Activated B cell treated with CpG ODN at 0.5 μM for 24 hours (primary cell): ENCODE results near the gene HHLA2. TPM values are rescaled to one million over a fixed set of nuclear protein-coding genes. Genes with fewer than 3 reads are reported as not detected.
A peak's percentile ranks its signal among the peaks of the same experiment; 100 is the strongest.

Source experiments
- ATAC-seq: fragments of 200-7000 bp; cut with Tn5 transposase; one replicate; pipeline ENCODE4 v1.10.0; 2021; ENCODE audit warnings: low read depth, mild to moderate bottlenecking, moderate library complexity
- CTCF ChIA-PET: fragments of 350-600 bp; sonication (Branson Sonifier 250); formaldehyde crosslinking; loops from one replicate; lab custom pipeline; 2021; ENCODE audit warnings: antibody characterized with exemption; lab: Charles Lee
- POLR2A ChIA-PET: fragments of 350-600 bp; sonication (Branson Sonifier 250); formaldehyde crosslinking; loops from one replicate; lab custom pipeline; 2021; ENCODE audit warnings: antibody characterized with exemption; lab: Charles Lee
- DNase-seq: peaks from one replicate; pipeline ENCODE4 v3.0.0; 2022
- H3K27ac Mint-ChIP-seq: one replicate; pipeline ENCODE4 v1.8.0; 2020; ENCODE audit warnings: mixed read lengths
- H3K27me3 Mint-ChIP-seq: one replicate; pipeline ENCODE4 v1.8.0; 2021; ENCODE audit warnings: mixed read lengths
- H3K36me3 Mint-ChIP-seq: one replicate; pipeline ENCODE4 v1.8.0; 2021; ENCODE audit warnings: low read depth, mixed read lengths
- H3K4me1 Mint-ChIP-seq: one replicate; pipeline ENCODE4 v1.8.0; 2021; ENCODE audit warnings: mixed read lengths
- H3K4me3 Mint-ChIP-seq: one replicate; pipeline ENCODE4 v1.8.0; 2020; ENCODE audit warnings: mild to moderate bottlenecking, mixed read lengths
- H3K9me3 Mint-ChIP-seq: one replicate; pipeline ENCODE4 v1.8.0; 2020; ENCODE audit warnings: mixed read lengths
- CTCF ChIP-seq: fragments of 200-600 bp; IDR thresholded peaks from one replicate; pipeline ENCODE4 v1.8.0; 2022; ENCODE audit warnings: antibody characterized with exemption, mild to moderate bottlenecking
- intact Hi-C: fragments of 100-400 bp; cut with micrococcal nuclease; formaldehyde crosslinking; loops from one replicate; pipeline ENCODE4 v1.15.1; 2024
- total RNA-seq: library from RNA; stranded (reverse); gene quantifications from 2 replicates; pipeline ENCODE4 v1.2.3, GENCODE V29; 2022

Gene HHLA2
- total RNA-seq, 1 donor from 2014 or later, result 1.00 TPM

GRCh38 chr3:108300103-108300849 is 3.9 kb downstream of the HHLA2 start:
- H3K27me3 Mint-ChIP-seq, result no peaks in the 10 kb centered on the region
- intact Hi-C loops, result no loop called here
- ATAC-seq (no peak), DNase-seq (no peak)
- ChIA-PET POLR2A (no interaction called here), CTCF (no interaction called here)
- H3K36me3 Mint-ChIP-seq, result no peaks in the 10 kb centered on the region
- no peak overlapping the region for H3K27ac Mint-ChIP-seq
- H3K4me1 Mint-ChIP-seq, result peaks cover 21% of the 10 kb centered on the region
- no peaks in the 10 kb centered on the region for H3K9me3 Mint-ChIP-seq
- no peak for TF ChIP-seq CTCF
- H3K4me3 Mint-ChIP-seq, result no peak overlapping the region

- no peak for DNase-seq
- POLR2A ChIA-PET, result interaction anchor here (0.6 kb wide), 1 partner anchor 78 kb away, joined by 3 read pairs; no protein-coding TSS in a partner anchor
- H3K27me3 Mint-ChIP-seq, result no peaks in the 10 kb centered on the region
- intact Hi-C loops, result no loop called here
- H3K4me3 Mint-ChIP-seq, result no peak overlapping the region
- peak; percentile 50 for ATAC-seq
- peaks cover 12% of the 10 kb centered on the region for H3K4me1 Mint-ChIP-seq
- no peak for TF ChIP-seq CTCF
- CTCF ChIA-PET, result no interaction called here
- no peaks in the 10 kb centered on the region for H3K9me3 Mint-ChIP-seq
- H3K36me3 Mint-ChIP-seq, result no peaks in the 10 kb centered on the region
- H3K27ac Mint-ChIP-seq, result no peak overlapping the region
These were observed 5.5 kb downstream of the HHLA2 start for GRCh38 chr3:108301695-108302404.

- Mint-ChIP-seq H3K27ac (no peak overlapping the region), H3K4me3 (no peak overlapping the region), H3K9me3 (no peaks in the 10 kb centered on the region), H3K27me3 (no peaks in the 10 kb centered on the region), H3K4me1 (peaks cover 12% of the 10 kb centered on the region), H3K36me3 (no peaks in the 10 kb centered on the region)
- intact Hi-C loops, result no loop called here
- CTCF ChIA-PET, result no interaction called here
- DNase-seq (no peak), ATAC-seq (no peak)
- no peak for TF ChIP-seq CTCF
- POLR2A ChIA-PET, result no interaction called here
These were observed 6.2 kb downstream of the HHLA2 start for GRCh38 chr3:108302570-108302969.

GRCh38 chr3:108305484-108306172 is 9.3 kb downstream of the HHLA2 start:
- no peak for DNase-seq
- ChIA-PET POLR2A (no interaction called here), CTCF (no interaction called here)
- H3K9me3 Mint-ChIP-seq, result no peaks in the 10 kb centered on the region
- H3K27ac Mint-ChIP-seq, result no peak overlapping the region
- H3K4me3 Mint-ChIP-seq, result no peak overlapping the region
- H3K36me3 Mint-ChIP-seq, result no peaks in the 10 kb centered on the region
- intact Hi-C loops, result no loop called here
- ATAC-seq, result no peak
- H3K27me3 Mint-ChIP-seq, result peaks cover 2% of the 10 kb centered on the region
- peaks cover 12% of the 10 kb centered on the region for H3K4me1 Mint-ChIP-seq
- TF ChIP-seq CTCF, result no peak

GRCh38 chr3:108311797-108312196 is 15.4 kb downstream of the HHLA2 start:
- Mint-ChIP-seq H3K4me3 (no peak overlapping the region), H3K4me1 (peaks cover 5% of the 10 kb centered on the region), H3K9me3 (no peaks in the 10 kb centered on the region), H3K27ac (no peak overlapping the region), H3K36me3 (no peaks in the 10 kb centered on the region), H3K27me3 (peaks cover 2% of the 10 kb centered on the region)
- intact Hi-C loops, result no loop called here
- ChIA-PET POLR2A (interaction anchor here (0.6 kb wide), 1 partner anchor 787 kb away, joined by 4 read pairs; no protein-coding TSS in a partner anchor), CTCF (interaction anchor here (1.2 to 1.6 kb wide), 3 partner anchors 9 to 384 kb away, joined by 3 to 5 read pairs (median 5); no protein-coding TSS in a partner anchor)
- ATAC-seq (no peak), DNase-seq (no peak)
- TF ChIP-seq CTCF, result no peak
